Karpas-422 (cell line): ENCODE measurements around the gene TLN1. TPM values are rescaled to one million over a fixed set of nuclear protein-coding genes. Genes with fewer than 3 reads are reported as not detected.

Experiments used
- DNase-seq: peaks from one replicate; pipeline ENCODE4 v3.0.0-alpha.2; 2015
- H2AFZ ChIP-seq: fragments of 200-600 bp; sonication (generic); 2 replicates; pipeline ENCODE4 v1.6.1; 2014; ENCODE audit warnings: antibody characterized with exemption, low read length, mixed read lengths
- H3K27ac ChIP-seq: fragments of 200-600 bp; sonication (generic); 2 replicates; pipeline ENCODE4 v1.5.1; 2014; ENCODE audit warnings: mild to moderate bottlenecking, low read length, moderate library complexity
- H3K27me3 ChIP-seq: fragments of 200-600 bp; sonication (generic); 2 replicates; pipeline ENCODE4 v1.6.1; 2014; ENCODE audit warnings: low read length, mixed read lengths
- H3K36me3 ChIP-seq: fragments of 200-600 bp; sonication (generic); 2 replicates; pipeline ENCODE4 v1.6.1; 2014; ENCODE audit warnings: low read length, mixed read lengths; ENCODE audit not compliant: insufficient read depth
- H3K4me1 ChIP-seq: fragments of 200-600 bp; sonication (generic); 2 replicates; pipeline ENCODE4 v1.6.1; 2014; ENCODE audit warnings: mild to moderate bottlenecking, low read length, mixed read lengths
- H3K4me2 ChIP-seq: fragments of 200-600 bp; sonication (generic); 2 replicates; pipeline ENCODE4 v1.6.1; 2014; ENCODE audit warnings: low read length, low read depth, mild to moderate bottlenecking; ENCODE audit not compliant: poor library complexity, severe bottlenecking
- H3K4me3 ChIP-seq: fragments of 200-600 bp; sonication (generic); 2 replicates; pipeline ENCODE4 v1.5.1; 2014; ENCODE audit warnings: mild to moderate bottlenecking, antibody characterized with exemption, low read length, mixed read lengths
- H3K79me2 ChIP-seq: fragments of 200-600 bp; sonication (generic); 2 replicates; pipeline ENCODE4 v1.6.1; 2014; ENCODE audit warnings: mild to moderate bottlenecking, low read length, mixed read lengths
- H3K9ac ChIP-seq: fragments of 200-600 bp; sonication (generic); 2 replicates; pipeline ENCODE4 v1.6.0; 2014; ENCODE audit warnings: low read length
- H3K9me2 ChIP-seq: fragments of 200-600 bp; sonication (generic), shearing (Covaris generic); replicated peaks from 2 replicates; pipeline ENCODE4 v1.6.0; 2014; ENCODE audit warnings: mild to moderate bottlenecking, low read length, moderate library complexity; ENCODE audit not compliant: insufficient read depth
- H3K9me3 ChIP-seq: fragments of 300-700, 200-600 bp; sonication (generic); 2 replicates; pipeline ENCODE4 v1.6.1; 2014; ENCODE audit warnings: low read length, mixed read lengths
- H4K20me1 ChIP-seq: fragments of 200-600 bp; sonication (generic); 2 replicates; pipeline ENCODE4 v1.6.1; 2014; ENCODE audit warnings: mild to moderate bottlenecking, antibody characterized with exemption, low read length, low read depth; ENCODE audit not compliant: insufficient read depth
- total RNA-seq: library from RNA; depleted of rRNA; stranded (reverse); fragments of >200 nt; shearing (Covaris generic); gene quantifications from 2 replicates; pipeline ENCODE4 v1.2.3, GENCODE V29; 2014; ENCODE audit warnings: low replicate concordance

Gene TLN1
- total RNA-seq, 1 experiment from 2014 or later, result 54.2 TPM

- H3K4me2 ChIP-seq, result no peak overlapping the region
- no peak overlapping the region for H3K4me3 ChIP-seq
- no peak overlapping the region for H3K27ac ChIP-seq
- DNase-seq, result no peak
- no peaks in the 10 kb centered on the region for H3K9me2 ChIP-seq
- H3K36me3 ChIP-seq, result no peaks in the 10 kb centered on the region
- no peaks in the 10 kb centered on the region for H3K27me3 ChIP-seq
- no peaks in the 10 kb centered on the region for H3K9me3 ChIP-seq
- H4K20me1 ChIP-seq, result no peaks in the 10 kb centered on the region
- no peak overlapping the region for H2AFZ ChIP-seq
- H3K9ac ChIP-seq, result no peak overlapping the region
- H3K79me2 ChIP-seq, result no peaks in the 10 kb centered on the region
- H3K4me1 ChIP-seq, result peaks cover 5% of the 10 kb centered on the region; the same call in 1 of the 2 replicates
These were observed 43.9 kb downstream of the TLN1 start for GRCh38 chr9:35687972-35688557.

GRCh38 chr9:35687306-35687705 lies 44.7 kb downstream of the TLN1 start:
- no peak overlapping the region for H3K27ac ChIP-seq

GRCh38 chr9:35686222-35687203 lies 45.5 kb downstream of the TLN1 start:
- Histone ChIP-seq H3K4me3 (no peak overlapping the region), H3K36me3 (no peaks in the 10 kb centered on the region), H4K20me1 (no peaks in the 10 kb centered on the region), H3K9ac (no peak overlapping the region), H3K4me2 (no peak overlapping the region), H3K27ac (no peak overlapping the region), H3K9me3 (no peaks in the 10 kb centered on the region), H3K9me2 (no peaks in the 10 kb centered on the region), H2AFZ (no peak overlapping the region), H3K27me3 (no peaks in the 10 kb centered on the region), H3K79me2 (no peaks in the 10 kb centered on the region), H3K4me1 (peaks cover 5% of the 10 kb centered on the region; the same call in 1 of the 2 replicates)
- no peak for DNase-seq

More at GRCh38 chr9:35687306-35687705, 44.7 kb downstream of the TLN1 start:
- H3K4me2 ChIP-seq, result no peak overlapping the region
- no peaks in the 10 kb centered on the region for H3K27me3 ChIP-seq
- no peaks in the 10 kb centered on the region for H4K20me1 ChIP-seq
- no peak for DNase-seq
- no peaks in the 10 kb centered on the region for H3K9me3 ChIP-seq
- peaks cover 5% of the 10 kb centered on the region; the same call in 1 of the 2 replicates for H3K4me1 ChIP-seq
- no peaks in the 10 kb centered on the region for H3K79me2 ChIP-seq
- no peak overlapping the region for H3K9ac ChIP-seq
- no peaks in the 10 kb centered on the region for H3K9me2 ChIP-seq
- H3K36me3 ChIP-seq, result no peaks in the 10 kb centered on the region
- H2AFZ ChIP-seq, result no peak overlapping the region
- no peak overlapping the region for H3K4me3 ChIP-seq

GRCh38 chr9:35685506-35685905 lies 46.5 kb downstream of the TLN1 start:
- Histone ChIP-seq H3K36me3 (no peaks in the 10 kb centered on the region), H3K9me2 (no peaks in the 10 kb centered on the region), H3K9ac (no peak overlapping the region), H4K20me1 (no peaks in the 10 kb centered on the region), H3K4me1 (peaks cover 9% of the 10 kb centered on the region), H3K4me2 (no peak overlapping the region), H2AFZ (no peak overlapping the region), H3K4me3 (no peak overlapping the region), H3K79me2 (no peaks in the 10 kb centered on the region), H3K9me3 (no peaks in the 10 kb centered on the region), H3K27ac (no peak overlapping the region), H3K27me3 (no peaks in the 10 kb centered on the region)
- DNase-seq, result no peak

- Histone ChIP-seq H4K20me1 (no peaks in the 10 kb centered on the region), H3K9me2 (no peaks in the 10 kb centered on the region), H3K27me3 (no peaks in the 10 kb centered on the region), H3K4me2 (no peak overlapping the region), H3K27ac (no peak overlapping the region), H3K4me1 (peaks cover 15% of the 10 kb centered on the region), H3K9me3 (no peaks in the 10 kb centered on the region), H2AFZ (no peak overlapping the region), H3K9ac (no peak overlapping the region), H3K4me3 (no peak overlapping the region), H3K79me2 (no peaks in the 10 kb centered on the region), H3K36me3 (no peaks in the 10 kb centered on the region)
- DNase-seq, result no peak
These were observed 47.1 kb downstream of the TLN1 start for GRCh38 chr9:35684921-35685320.

GRCh38 chr9:35683323-35683722 lies 48.7 kb downstream of the TLN1 start:
- DNase-seq, result no peak
- H3K27me3 ChIP-seq, result no peaks in the 10 kb centered on the region
- H3K9me2 ChIP-seq, result no peaks in the 10 kb centered on the region
- H4K20me1 ChIP-seq, result no peaks in the 10 kb centered on the region
- H3K4me2 ChIP-seq, result no peak overlapping the region
- H3K36me3 ChIP-seq, result no peaks in the 10 kb centered on the region
- no peaks in the 10 kb centered on the region for H3K9me3 ChIP-seq
- H3K4me3 ChIP-seq, result no peak overlapping the region
- no peak overlapping the region for H3K27ac ChIP-seq
- no peaks in the 10 kb centered on the region for H3K79me2 ChIP-seq
- no peak overlapping the region for H3K9ac ChIP-seq
- H2AFZ ChIP-seq, result no peak overlapping the region
- peaks cover 16% of the 10 kb centered on the region for H3K4me1 ChIP-seq

- Histone ChIP-seq H3K4me1 (peaks cover 16% of the 10 kb centered on the region), H3K4me2 (no peak overlapping the region), H3K27me3 (no peaks in the 10 kb centered on the region), H3K27ac (no peak overlapping the region), H4K20me1 (no peaks in the 10 kb centered on the region), H3K9ac (no peak overlapping the region), H3K4me3 (no peak overlapping the region), H3K9me3 (no peaks in the 10 kb centered on the region), H2AFZ (no peak overlapping the region), H3K36me3 (no peaks in the 10 kb centered on the region), H3K9me2 (no peaks in the 10 kb centered on the region), H3K79me2 (no peaks in the 10 kb centered on the region)
- no peak for DNase-seq
These were observed 49.3 kb downstream of the TLN1 start for GRCh38 chr9:35682520-35683315.

- Histone ChIP-seq H3K4me3 (no peak overlapping the region), H3K36me3 (no peaks in the 10 kb centered on the region), H2AFZ (no peak overlapping the region), H3K9me2 (no peaks in the 10 kb centered on the region), H3K9me3 (no peaks in the 10 kb centered on the region), H3K4me2 (no peak overlapping the region), H4K20me1 (no peaks in the 10 kb centered on the region), H3K27ac (no peak overlapping the region), H3K27me3 (no peaks in the 10 kb centered on the region), H3K4me1 (peaks cover 15% of the 10 kb centered on the region), H3K9ac (no peak overlapping the region), H3K79me2 (no peaks in the 10 kb centered on the region)
- no peak for DNase-seq
These were observed 49.9 kb downstream of the TLN1 start for GRCh38 chr9:35682051-35682450.
